ENCODE data around the gene NYNRIN. TPM values are rescaled to one million over a fixed set of nuclear protein-coding genes. Genes with fewer than 3 reads are reported as not detected.

Gene NYNRIN
- total and polyA plus RNA-seq, 10 of the 15 experiments (the other 5 are each of a cell fraction or from before 2014, with no cell fraction given): under 0.01 to 0.15 (median 0.01) TPM; not detected in 5

- no peak for TF ChIP-seq E2F8 (IDR thresholded peaks at IDR 0.05; ENCODE audit: low read depth, partially characterized antibody)
- TF ChIP-seq TCF3 (IDR thresholded peaks at IDR 0.05; ENCODE audit: borderline replicate concordance, insufficient read depth, low read depth, low read length): no peak
- TF ChIP-seq ASH2L (IDR thresholded peaks at IDR 0.05; ENCODE audit: borderline replicate concordance, low read depth): no peak
- TF ChIP-seq ZBTB11 (CRISPR knock-in tag; IDR thresholded peaks at IDR 0.05): no peak
- TF ChIP-seq MEF2B (IDR thresholded peaks at IDR 0.05; ENCODE audit: partially characterized antibody, poor library complexity, severe bottlenecking): peak; percentile 17
- no peak for TF ChIP-seq CHD4 (IDR thresholded peaks at IDR 0.05)
- no peak for TF ChIP-seq CEBPB (IDR thresholded peaks at IDR 0.05; ENCODE audit: borderline replicate concordance in 1 of 2, low read depth in 2 of 2, low read length in 2 of 2)
- TF ChIP-seq MAX (IDR thresholded peaks at IDR 0.05; ENCODE audit: low read depth, low read length): no peak
- TF ChIP-seq KDM1A (IDR thresholded peaks at IDR 0.05; ENCODE audit: borderline replicate concordance): no peak
- no peak for TF ChIP-seq WRNIP1 (IDR thresholded peaks at IDR 0.05; ENCODE audit: borderline replicate concordance, low read depth, low read length)
- TF ChIP-seq TCF12 (IDR thresholded peaks at IDR 0.05; ENCODE audit: low read depth, low read length): peak; percentile 17; the same call in 1 of the 2 replicates
- TF ChIP-seq JUNB (IDR thresholded peaks at IDR 0.05): peak; percentile 51; the same call in 1 of the 2 replicates
- no peak for TF ChIP-seq HCFC1 (IDR thresholded peaks at IDR 0.05; ENCODE audit: low read length)
- no peak; the same call in 1 of the 2 replicates for TF ChIP-seq ZBED1 (IDR thresholded peaks at IDR 0.05; ENCODE audit: borderline replicate concordance)
- no peak for TF ChIP-seq ZZZ3 (IDR thresholded peaks at IDR 0.05; ENCODE audit: control insufficient read depth, insufficient read length, low read depth)
- TF ChIP-seq RAD21 (IDR thresholded peaks at IDR 0.05; ENCODE audit: insufficient read depth, low read depth, low read length): no peak
- TF ChIP-seq CREM (IDR thresholded peaks at IDR 0.05; ENCODE audit: low read depth): peak; percentile 8; the same call in 1 of the 2 replicates
- TF ChIP-seq SRF (IDR thresholded peaks at IDR 0.05; ENCODE audit: low read depth in 2 of 2, low read length in 2 of 2): no peak
- TF ChIP-seq FOXM1 (IDR thresholded peaks at IDR 0.05; ENCODE audit: low read depth, low read length): peak; percentile 46; the same call in 1 of the 2 replicates
- TF ChIP-seq RELB (IDR thresholded peaks at IDR 0.05; ENCODE audit: low read depth): no peak
- no peak for TF ChIP-seq CREB1 (IDR thresholded peaks at IDR 0.05; ENCODE audit: low read depth)
- TF ChIP-seq NR2F1 (conservative IDR thresholded peaks at IDR 0.05): no peak
- no peak for TF ChIP-seq CBX5 (IDR thresholded peaks at IDR 0.05; ENCODE audit: low read depth)
Observed at GRCh38 chr14:24463017-24463883, 64.4 kb downstream of the NYNRIN start (continued).
